GM21723 (cell line): ENCODE data around the gene TNFRSF9.
"Not testable (repeated sequence)": the region's sequence is repeated elsewhere in the genome, so short reads cannot be mapped to it uniquely, and the experiment has no call there.

ENCODE experiments used
- ATAC-seq: cut with Tn5 transposase; IDR thresholded peaks from one replicate; pipeline ENCODE4 v1.9.1; 2021; ENCODE audit warnings: mild to moderate bottlenecking, moderate library complexity; ENCODE audit not compliant: unreplicated experiment

TNFRSF9 gene

DNA sequence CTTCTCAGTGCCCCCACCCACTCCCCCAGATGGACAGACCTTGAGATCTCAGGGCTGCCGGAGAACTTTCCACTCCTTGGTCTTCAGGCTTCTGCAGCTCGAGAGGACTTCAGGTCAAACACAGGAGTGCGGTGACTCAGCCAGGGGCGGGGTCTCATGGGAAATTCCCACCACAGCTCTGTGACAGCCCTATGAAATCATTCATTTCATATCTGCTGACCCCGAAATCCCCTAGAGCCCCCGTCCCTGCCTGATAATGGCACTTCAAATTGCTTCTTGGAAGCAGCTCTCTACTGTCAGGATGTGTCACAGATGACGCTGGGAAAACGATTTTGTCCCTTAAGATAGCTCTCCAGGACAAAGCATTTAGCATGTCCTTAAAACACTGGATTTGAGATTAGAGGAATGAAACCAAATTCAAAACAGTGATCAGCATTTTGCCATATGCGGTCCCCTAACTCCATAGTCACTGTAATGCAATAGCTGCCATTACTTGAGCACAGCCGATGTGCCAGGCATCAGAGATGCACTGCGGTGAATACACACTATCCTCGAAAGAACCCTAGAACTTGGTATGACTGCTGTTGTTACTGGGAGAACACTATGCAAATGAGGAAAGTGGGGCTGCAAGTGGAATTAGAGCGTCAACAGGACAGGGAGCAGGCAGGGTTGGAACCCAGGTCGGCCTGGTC, at the start of gene TNFRSF9:
TNFRSF9 (minus strand) TSS at position 95 of the 692 bp plus-strand sequence. CDS start 845 bp downstream, outside the sequence.
- no peak for ATAC-seq

GRCh38 chr1:7989762-7990428, 49.3 kb upstream of the TNFRSF9 start:
- ATAC-seq = no peak

DNA sequence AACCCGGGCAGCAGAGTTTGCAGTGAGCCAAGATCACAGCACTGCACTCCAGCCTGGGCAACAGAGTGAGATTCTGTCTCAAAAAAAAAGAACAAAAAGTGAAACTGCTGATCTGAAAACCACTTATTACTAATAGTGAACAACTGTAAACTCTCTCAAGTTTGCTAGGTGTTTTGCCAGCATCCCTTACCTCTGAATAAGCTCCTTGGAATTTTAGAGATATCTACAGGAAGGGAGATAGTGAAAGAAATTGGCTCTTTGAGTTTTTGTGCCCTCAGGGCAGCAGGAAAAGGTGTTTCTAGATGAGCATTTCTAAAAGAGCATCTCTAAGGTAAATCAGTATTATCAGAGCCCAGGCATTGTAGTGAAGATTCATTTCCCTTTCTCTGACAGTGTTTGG, 47.9 kb upstream of the TNFRSF9 start:
- no peak for ATAC-seq

DNA sequence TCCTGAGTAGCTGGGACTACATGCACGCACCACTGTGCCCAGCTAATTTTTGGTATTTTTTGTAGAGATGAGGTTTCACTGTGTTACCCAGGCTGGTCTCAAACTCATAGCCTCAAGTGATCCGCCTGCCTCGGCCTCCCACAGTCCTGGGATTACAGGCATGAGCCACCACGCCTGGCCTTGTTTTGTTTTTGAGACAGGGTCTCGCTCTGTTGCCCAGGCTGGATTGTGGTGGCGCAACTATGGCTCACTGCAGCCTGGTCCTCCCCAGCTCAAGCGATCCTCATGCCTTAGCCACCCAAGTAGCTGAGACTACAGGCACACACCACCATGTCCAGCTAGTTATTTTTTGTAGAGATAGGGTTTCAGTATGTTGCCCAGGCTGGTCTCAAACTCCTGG, 46.9 kb upstream of the TNFRSF9 start:
- ATAC-seq = no peak

DNA sequence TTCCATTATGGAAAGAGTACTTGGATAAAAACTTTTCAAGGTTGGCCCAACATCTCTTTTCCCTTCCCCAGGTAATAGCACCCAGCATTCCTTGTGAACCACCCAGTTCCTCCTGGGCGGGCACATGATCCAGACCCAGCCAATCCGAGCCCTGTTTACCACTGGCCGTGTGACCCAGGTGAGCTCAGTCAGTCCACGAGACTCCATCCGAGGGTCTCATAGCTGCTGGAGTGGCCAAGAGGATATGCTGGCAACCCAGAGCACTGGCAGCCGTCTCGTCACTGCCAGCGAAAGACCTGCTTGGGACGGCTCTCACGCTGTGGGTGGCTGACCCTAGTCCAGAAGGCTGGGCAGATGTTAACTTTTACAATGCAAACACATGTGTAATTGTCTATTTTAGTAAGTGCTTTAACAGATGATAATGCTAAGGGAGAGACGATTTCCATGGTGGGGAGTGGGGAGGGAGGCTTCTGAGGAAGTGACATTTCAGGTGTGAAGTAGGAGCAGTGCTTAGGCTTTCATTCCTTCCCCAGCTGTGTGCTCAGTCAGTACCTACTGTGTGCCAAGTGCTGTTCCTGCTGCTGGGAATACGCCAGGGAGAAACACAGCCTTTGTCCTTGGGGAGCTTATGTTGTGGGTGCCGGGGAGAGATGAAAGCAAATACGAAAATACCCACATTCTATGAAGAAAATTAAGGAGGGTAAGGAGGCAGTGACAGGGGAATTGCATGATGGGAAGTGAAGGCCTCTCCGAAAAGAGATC, 45.4 kb upstream of the TNFRSF9 start:
- no peak for ATAC-seq

DNA sequence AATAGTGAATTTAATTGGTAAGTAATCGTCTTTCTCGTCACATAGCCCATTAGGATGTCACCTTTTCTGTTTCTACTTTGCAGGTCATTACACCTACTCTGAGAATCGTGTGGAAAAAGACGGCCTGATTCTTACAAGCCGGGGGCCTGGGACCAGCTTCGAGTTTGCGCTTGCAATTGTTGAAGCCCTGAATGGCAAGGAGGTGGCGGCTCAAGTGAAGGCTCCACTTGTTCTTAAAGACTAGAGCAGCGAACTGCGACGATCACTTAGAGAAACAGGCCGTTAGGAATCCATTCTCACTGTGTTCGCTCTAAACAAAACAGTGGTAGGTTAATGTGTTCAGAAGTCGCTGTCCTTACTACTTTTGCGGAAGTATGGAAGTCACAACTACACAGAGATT, 44.2 kb upstream of the TNFRSF9 start:
- no peak for ATAC-seq

- no peak for ATAC-seq
These were observed 42.6 kb upstream of the TNFRSF9 start for GRCh38 chr1:7983086-7983778.

GRCh38 chr1:7980984-7981383, 40.3 kb upstream of the TNFRSF9 start:
- ATAC-seq = no peak

DNA sequence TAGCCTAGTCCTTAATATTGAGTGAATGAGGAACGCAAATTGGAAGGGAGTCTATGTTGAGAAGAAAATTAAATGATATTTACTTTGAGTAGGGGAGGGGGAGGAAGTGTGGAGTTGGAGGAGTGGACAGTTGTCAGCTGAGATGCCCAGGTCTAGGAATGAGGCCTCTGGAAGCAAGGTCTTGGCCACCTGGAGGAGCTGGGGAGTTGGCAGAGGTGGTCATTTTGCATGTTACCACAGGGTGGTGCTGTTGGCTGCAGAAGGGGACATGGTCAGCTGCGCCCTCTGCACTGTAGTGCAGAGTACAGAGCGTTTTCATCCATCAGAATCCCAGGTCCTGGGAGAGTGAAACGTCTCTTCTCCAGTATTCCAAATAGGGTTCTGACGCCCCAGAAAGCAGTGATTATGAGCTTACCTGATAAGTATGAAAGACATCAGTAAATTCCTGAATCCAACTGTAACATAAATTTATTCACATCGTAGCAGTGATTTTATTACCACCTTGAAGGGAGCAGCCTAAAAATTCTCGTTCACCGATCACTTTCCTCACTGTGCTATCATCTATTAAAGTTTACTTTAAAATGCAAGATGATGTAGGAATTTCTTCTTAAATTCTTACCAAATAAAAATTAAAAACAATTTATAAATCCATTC, 34.7 kb upstream of the TNFRSF9 start:
- no peak for ATAC-seq

- ATAC-seq = no peak
These were observed 32.4 kb upstream of the TNFRSF9 start for GRCh38 chr1:7973086-7973485.

DNA sequence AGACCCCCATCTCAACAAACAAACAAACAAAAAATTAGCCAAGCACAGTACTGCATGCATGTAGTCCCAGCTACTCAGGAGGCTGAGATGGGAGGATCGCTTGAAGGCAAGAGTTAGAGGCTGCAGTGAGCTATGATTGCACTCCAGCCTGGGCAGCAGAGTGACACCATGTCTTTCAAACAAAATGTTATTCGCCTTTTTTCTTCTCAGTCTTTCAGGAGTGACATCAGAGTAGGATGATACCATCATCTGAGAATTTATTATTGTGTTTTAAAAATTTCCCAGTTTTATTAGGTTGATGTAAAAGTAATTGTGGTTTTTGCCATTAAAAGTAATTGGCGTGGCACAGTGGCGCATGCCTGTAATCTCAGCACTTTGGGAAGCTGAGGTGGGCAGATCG, 31.6 kb upstream of the TNFRSF9 start:
- ATAC-seq = no peak

GRCh38 chr1:7971024-7971423, 30.4 kb upstream of the TNFRSF9 start:
- ATAC-seq = no peak

DNA sequence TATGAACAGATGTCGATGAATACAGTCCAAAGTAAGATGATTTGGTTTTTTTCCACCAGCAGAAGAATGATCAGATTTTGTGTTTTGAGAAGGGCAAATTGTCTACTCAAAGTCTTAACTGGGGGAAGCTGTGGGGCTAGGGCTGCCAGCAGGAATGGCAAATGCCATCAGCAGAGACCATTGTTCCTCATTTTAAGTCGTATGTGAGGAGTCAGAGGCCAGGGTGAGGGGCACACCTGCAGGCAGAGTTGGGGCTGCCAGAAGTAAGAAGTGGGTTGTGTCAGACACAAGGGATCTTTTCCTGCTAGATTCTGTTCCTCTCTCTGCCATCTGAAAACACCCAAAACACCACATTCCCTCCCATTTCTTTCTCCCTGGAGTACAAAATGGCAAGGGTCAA, 29.6 kb upstream of the TNFRSF9 start:
- no peak for ATAC-seq

GRCh38 chr1:7967651-7968050, 27.0 kb upstream of the TNFRSF9 start:
- no peak for ATAC-seq

DNA sequence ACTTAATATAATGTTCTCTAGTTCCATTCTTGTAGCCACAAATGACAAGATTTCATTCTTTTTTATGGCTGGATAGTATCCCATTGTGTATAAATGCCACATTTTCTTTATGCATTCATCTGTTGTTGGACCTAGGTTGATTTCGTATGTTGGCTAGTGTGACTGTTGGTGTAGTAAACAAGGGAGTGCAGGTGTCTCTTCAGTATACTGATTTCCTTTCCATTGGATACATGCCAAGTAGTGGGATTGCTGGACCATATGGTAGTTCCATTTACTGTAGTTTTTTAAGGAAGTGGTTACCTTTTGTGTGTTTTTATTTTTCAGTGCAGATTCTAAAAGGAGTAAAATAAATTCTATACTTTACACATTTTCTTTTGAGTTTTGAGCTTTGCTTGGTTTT, 26.6 kb upstream of the TNFRSF9 start:
- ATAC-seq = no peak

GRCh38 chr1:7964476-7964875, 23.8 kb upstream of the TNFRSF9 start:
- ATAC-seq = no peak

GRCh38 chr1:7963841-7964240, 23.2 kb upstream of the TNFRSF9 start:
- ATAC-seq = not testable (repeated sequence)

- ATAC-seq = not testable (repeated sequence)
These were observed 22.7 kb upstream of the TNFRSF9 start for GRCh38 chr1:7963378-7963730.

GRCh38 chr1:7962636-7963377, 22.2 kb upstream of the TNFRSF9 start:
- ATAC-seq = no peak

DNA sequence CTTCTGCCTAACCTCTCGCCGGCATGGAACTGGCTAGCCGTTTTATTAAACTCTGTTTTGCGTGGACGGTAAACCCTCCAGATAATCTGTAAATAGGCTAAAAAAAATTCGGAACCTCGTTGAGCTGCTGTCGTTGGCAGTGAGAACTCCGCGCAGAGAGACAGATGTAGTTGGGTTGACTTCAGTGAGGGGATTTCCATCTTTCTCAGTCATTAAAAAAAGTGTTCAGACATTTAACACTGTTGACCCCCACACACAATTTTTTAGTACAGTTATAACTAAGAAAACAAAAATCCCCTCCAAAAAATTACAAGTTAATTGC, 21.3 kb upstream of the TNFRSF9 start:
- peak; percentile 8 for ATAC-seq
